Spleen (tissue), 11 donors: ENCODE data around the gene NXN. TPM values are rescaled to one million over a fixed set of nuclear protein-coding genes. Genes with fewer than 3 reads are reported as not detected.

ENCODE experiments used
- DNase-seq: peaks from one replicate; pipeline ENCODE4 v3.0.0-alpha.2; 2020
- H3K27ac ChIP-seq, 8 donors: fragments of 200-600 bp; sonication (generic) in 7 of 8; 1 replicate in 4 of 8; 2 replicates in 4 of 8; pipeline versions ENCODE4 v1.5.0 to v1.8.0; 2016 to 2021; ENCODE audit warnings: inconsistent platforms in 4 of 8, mild to moderate bottlenecking in 4 of 8, moderate library complexity in 1 of 8
- H3K27me3 ChIP-seq, 7 donors: fragments of 200-600 bp; sonication (generic) in 6 of 7; replicated peaks in 1 of 7; 1 replicate in 4 of 7; 2 replicates in 3 of 7; pipeline versions ENCODE4 v1.5.0 to v1.8.0; 2016 to 2021; ENCODE audit warnings: inconsistent platforms in 3 of 7, mild to moderate bottlenecking in 1 of 7
- H3K36me3 ChIP-seq, 6 donors: fragments of 200-600 bp; sonication (generic) in 5 of 6; 1 replicate in 4 of 6; 2 replicates in 2 of 6; pipeline versions ENCODE4 v1.5.0 to v1.8.0; 2016 to 2021; ENCODE audit warnings: inconsistent platforms in 2 of 6
- H3K4me1 ChIP-seq, 6 donors: fragments of 200-600 bp; sonication (generic) in 5 of 6; 1 replicate in 3 of 6; 2 replicates in 3 of 6; pipeline versions ENCODE4 v1.5.0 to v1.8.0; 2016 to 2021; ENCODE audit warnings: inconsistent platforms in 3 of 6
- H3K4me3 ChIP-seq, 8 donors: fragments of 200-600 bp; sonication (generic) in 7 of 8; 1 replicate in 4 of 8; 2 replicates in 4 of 8; pipeline versions ENCODE4 v1.5.0 to v1.8.0; 2016 to 2021; ENCODE audit warnings: inconsistent platforms in 4 of 8, mild to moderate bottlenecking in 4 of 8, moderate library complexity in 2 of 8
- H3K9me3 ChIP-seq, 8 donors: fragments of 200-600 bp; sonication (generic) in 7 of 8; 1 replicate in 4 of 8; 2 replicates in 4 of 8; pipeline versions ENCODE4 v1.5.0 to v1.8.0; 2016 to 2021; ENCODE audit warnings: inconsistent platforms in 4 of 8
- POLR2A ChIP-seq, 3 donors: fragments of 450-650 bp; IDR thresholded peaks; one replicate each; pipeline ENCODE4 v1.5.1; 2017; ENCODE audit warnings: antibody characterized with exemption in 3 of 3, mild to moderate bottlenecking in 1 of 3
- POLR2AphosphoS5 ChIP-seq, 3 donors: sonication (generic); formaldehyde crosslinking; IDR thresholded peaks; one replicate each; pipeline ENCODE4 v1.5.1; 2017; ENCODE audit warnings: antibody characterized with exemption in 3 of 3
- WGBS, 5 donors: extraction: QIAGEN DNeasy Blood & Tissue Kit in 3 of 5; methylation state at CpG; one replicate each; pipeline versions ENCODE4 v1.1.5 to v1.1.7; 2013 to 2018; 5-methylcytosine and 5-hydroxymethylcytosine counted together
- intact Hi-C: fragments of 100-400 bp; cut with DNase I; formaldehyde crosslinking; loops from one replicate; pipeline ENCODE4 v1.15.0; 2023; ENCODE audit warnings: low total_unique reads
- polyA plus RNA-seq, 3 donors: library from polyadenylated mRNA; stranded (reverse); fragments of 200-250 nt; gene quantifications; one replicate each; pipeline ENCODE4 v1.2.1, GENCODE V29; 2013
- total RNA-seq, 7 donors: library from RNA; depleted of rRNA in 3 of 7; stranded (reverse); fragments of >200 nt in 3 of 7; fragmentation: NEBNext Ultra II Directional in 4 of 7; extraction: Animal tissue kit (Norgen Biotek cat#: 25700) in 4 of 7; gene quantifications; one replicate each; pipeline versions ENCODE4 v1.1.0 to v1.2.1, GENCODE V29; 2016 to 2021
- TF ChIP-seq, protein P1 (sequence below), 11 experiments: fragments of 200-600 bp in 7 of 11; fragments of 450-650 bp in 4 of 11; sonication (generic) in 4 of 11; IDR thresholded peaks in 8 of 11; conservative IDR thresholded peaks in 3 of 11; 1 replicate in 7 of 11; 2 replicates in 4 of 11; pipeline versions ENCODE4 v1.4.0 to v1.8.0; 2016 to 2021; ENCODE audit warnings: antibody characterized with exemption in 11 of 11, inconsistent platforms in 4 of 11, mild to moderate bottlenecking in 1 of 11
- donor health status: healthy with polysubstance abuse.
- donor health status: DM: no; HTN: no; CAD: no; lungs with moderate emphysema.
- donor health status: DM: no; HTN: no; CAD: no.
- donor health status: Bipolar disorder and iron deficiency.
- donor health status: healthy.
- donor health status: DM: no; HTN: no; CAD: no.
- donor health status: DM: yes; HTN: yes; CAD: no.

Gene NXN
- total and polyA plus RNA-seq, 10 donors: 3.9 to 21.4 (median 10.3) TPM

DNA sequence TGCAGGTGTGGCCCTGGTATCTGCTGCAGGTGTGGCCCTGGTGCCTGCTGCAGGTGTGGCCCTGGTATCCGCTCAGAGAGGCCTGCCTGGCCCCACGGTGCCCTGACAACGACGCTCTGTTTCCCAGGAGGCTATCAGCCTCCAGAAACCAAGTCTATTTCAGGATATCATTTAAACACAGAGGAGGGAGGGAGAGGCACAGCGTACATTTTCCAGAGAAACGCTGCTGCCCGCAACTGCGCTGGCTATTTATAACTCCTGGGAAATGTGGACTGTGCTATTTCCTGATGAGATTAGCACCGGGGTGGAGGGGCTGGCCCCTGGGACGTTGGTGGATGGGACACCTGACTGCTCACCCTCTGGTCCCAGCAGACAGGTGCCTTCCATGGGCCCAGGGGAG is 39.9 kb upstream of the NXN start:
- intact Hi-C loops: no loop called here
- WGBS, 5 donors: 58 to 77% (median 76%) methylated on average over 10 of the region's 10 CpGs
- peaks cover 0 to 88% (median 6%) of the 10 kb centered on the region in 6 donors for H3K36me3 ChIP-seq
- H3K27me3 ChIP-seq: no peaks in the 10 kb centered on the region
- H3K27ac ChIP-seq: no peak overlapping the region
- H3K4me3 ChIP-seq: no peak overlapping the region
- no peak for DNase-seq
- H3K4me1 ChIP-seq: peaks cover 0 to 13% (median 2%) of the 10 kb centered on the region in 6 donors
- H3K9me3 ChIP-seq: no peaks in the 10 kb centered on the region
- TF ChIP-seq, protein P1, sequence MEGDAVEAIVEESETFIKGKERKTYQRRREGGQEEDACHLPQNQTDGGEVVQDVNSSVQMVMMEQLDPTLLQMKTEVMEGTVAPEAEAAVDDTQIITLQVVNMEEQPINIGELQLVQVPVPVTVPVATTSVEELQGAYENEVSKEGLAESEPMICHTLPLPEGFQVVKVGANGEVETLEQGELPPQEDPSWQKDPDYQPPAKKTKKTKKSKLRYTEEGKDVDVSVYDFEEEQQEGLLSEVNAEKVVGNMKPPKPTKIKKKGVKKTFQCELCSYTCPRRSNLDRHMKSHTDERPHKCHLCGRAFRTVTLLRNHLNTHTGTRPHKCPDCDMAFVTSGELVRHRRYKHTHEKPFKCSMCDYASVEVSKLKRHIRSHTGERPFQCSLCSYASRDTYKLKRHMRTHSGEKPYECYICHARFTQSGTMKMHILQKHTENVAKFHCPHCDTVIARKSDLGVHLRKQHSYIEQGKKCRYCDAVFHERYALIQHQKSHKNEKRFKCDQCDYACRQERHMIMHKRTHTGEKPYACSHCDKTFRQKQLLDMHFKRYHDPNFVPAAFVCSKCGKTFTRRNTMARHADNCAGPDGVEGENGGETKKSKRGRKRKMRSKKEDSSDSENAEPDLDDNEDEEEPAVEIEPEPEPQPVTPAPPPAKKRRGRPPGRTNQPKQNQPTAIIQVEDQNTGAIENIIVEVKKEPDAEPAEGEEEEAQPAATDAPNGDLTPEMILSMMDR (IDR thresholded peaks at IDR 0.05 in 8 of 11, conservative IDR thresholded peaks at IDR 0.05 in 3 of 11): no peak
- TF ChIP-seq POLR2AphosphoS5 (IDR thresholded peaks at IDR 0.05) (no peak), POLR2A (IDR thresholded peaks at IDR 0.05) (no peak)

DNA sequence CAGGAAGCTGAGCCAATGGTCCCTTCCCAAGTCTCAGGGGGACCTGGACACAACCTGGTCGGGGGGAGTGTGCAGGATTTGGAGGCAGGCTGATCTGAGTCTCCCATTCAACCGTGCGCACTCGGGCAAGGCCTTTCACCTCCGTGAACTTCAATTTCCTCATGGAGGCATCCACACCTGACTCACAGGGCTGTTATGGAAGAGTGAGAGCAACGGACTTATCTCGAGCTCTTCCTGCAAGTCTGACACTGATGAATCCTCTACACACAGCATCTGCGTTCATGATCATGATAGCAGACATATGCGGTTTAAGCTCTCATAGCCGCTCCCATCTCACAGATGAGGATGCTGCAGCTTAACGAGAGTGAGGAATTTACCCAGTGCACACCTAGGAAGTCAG is 39.0 kb upstream of the NXN start:
- TF ChIP-seq, protein P1 (IDR thresholded peaks at IDR 0.05 in 8 of 11, conservative IDR thresholded peaks at IDR 0.05 in 3 of 11): no peak
- no peak for TF ChIP-seq POLR2A (IDR thresholded peaks at IDR 0.05)
- TF ChIP-seq POLR2AphosphoS5 (IDR thresholded peaks at IDR 0.05): no peak
- Histone ChIP-seq H3K4me1 (peaks cover 0 to 12% (median 2%) of the 10 kb centered on the region in 6 donors), H3K27me3 (no peaks in the 10 kb centered on the region), H3K36me3 (peaks cover 0 to 81% (median 8%) of the 10 kb centered on the region in 6 donors), H3K4me3 (no peak overlapping the region), H3K9me3 (no peaks in the 10 kb centered on the region), H3K27ac (no peak overlapping the region)
- intact Hi-C loops: no loop called here
- DNase-seq: no peak
- WGBS, 5 donors: 84 to 97% (median 90%) methylated on average over 10 to 11 of the region's 11 CpGs

DNA sequence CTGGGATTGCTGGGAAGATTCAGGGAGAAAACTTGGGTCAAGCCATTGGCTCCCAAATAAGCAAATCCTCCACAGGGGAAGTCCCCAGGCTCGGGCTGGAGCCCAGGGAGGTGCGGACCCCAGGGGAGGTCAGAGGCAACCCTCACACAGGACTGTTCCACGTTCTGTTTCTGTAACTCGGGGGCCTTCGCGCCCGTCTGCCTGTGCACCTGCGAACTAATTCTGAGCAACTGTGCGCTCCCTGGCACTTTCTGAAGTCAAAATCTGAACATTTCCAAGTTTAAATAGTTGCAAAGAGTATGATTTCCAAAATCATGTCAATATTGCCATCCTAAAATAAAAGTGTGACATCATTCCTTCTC is 34.1 kb upstream of the NXN start:
- 84 to 90% (median 89%) methylated on average over 9 of the region's 9 CpGs for WGBS, 5 donors
- peaks cover 0 to 86% (median 41%) of the 10 kb centered on the region in 6 donors for H3K36me3 ChIP-seq
- peaks cover 2 to 22% (median 9%) of the 10 kb centered on the region in 6 donors for H3K4me1 ChIP-seq
- H3K4me3 ChIP-seq: no peak overlapping the region
- TF ChIP-seq POLR2AphosphoS5 (IDR thresholded peaks at IDR 0.05) (no peak), POLR2A (IDR thresholded peaks at IDR 0.05) (no peak)
- TF ChIP-seq, protein P1 (IDR thresholded peaks at IDR 0.05 in 8 of 11, conservative IDR thresholded peaks at IDR 0.05 in 3 of 11): no peak
- intact Hi-C loops: no loop called here
- DNase-seq: no peak
- no peak overlapping the region for H3K27ac ChIP-seq
- H3K9me3 ChIP-seq: no peaks in the 10 kb centered on the region
- H3K27me3 ChIP-seq: no peaks in the 10 kb centered on the region

DNA sequence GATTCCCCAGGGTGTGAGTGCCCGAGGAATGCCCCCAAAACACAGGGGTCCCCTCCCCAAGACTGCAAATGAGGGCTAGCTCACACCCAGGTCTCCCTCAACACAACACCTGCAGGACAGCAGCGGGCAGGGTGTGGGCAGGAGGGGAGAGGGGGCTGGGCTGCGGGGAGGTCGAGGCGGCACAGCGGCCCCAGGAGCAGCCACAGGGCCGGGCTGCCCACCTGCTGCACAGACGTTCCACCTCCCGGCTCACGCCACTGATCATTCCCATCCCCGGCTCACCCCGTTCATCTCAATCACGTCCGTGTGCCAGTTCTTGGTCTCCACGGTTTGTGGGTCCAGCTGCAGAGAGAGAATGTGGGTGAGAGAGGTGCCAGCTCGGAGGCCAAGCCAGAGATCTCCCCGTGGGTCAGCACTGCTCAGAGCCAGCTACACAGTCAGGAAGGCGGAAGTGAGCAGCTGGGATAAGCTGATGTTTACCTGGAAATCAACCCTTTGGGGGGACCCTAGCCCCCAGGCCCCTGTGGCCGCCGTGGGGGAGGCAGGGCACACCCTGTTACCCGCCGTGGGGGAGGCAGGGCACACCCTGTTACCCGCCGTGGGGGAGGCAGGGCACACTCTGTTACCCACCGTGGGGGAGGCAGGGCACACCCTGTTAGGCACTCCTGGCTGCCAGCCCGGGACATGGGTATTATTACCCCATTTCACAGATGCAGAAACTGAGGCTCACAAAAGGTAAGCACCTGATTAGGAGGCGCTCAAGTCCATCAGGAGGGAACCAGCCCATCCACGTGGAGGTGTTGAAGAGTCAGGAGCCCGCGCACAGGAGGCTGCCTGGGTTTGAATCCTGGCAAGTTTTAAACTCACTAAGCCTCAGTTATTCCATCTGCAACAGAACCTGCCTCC is 33.5 kb upstream of the NXN start:
- no peak for TF ChIP-seq POLR2A (IDR thresholded peaks at IDR 0.05)
- TF ChIP-seq, protein P1 (IDR thresholded peaks at IDR 0.05 in 8 of 11, conservative IDR thresholded peaks at IDR 0.05 in 3 of 11): no peak
- no peak for TF ChIP-seq POLR2AphosphoS5 (IDR thresholded peaks at IDR 0.05)
- H3K36me3 ChIP-seq: peaks cover 0 to 87% (median 46%) of the 10 kb centered on the region in 6 donors
- peak; percentile 58 for DNase-seq
- no peaks in the 10 kb centered on the region for H3K27me3 ChIP-seq
- H3K4me3 ChIP-seq: no peak overlapping the region
- no peak overlapping the region for H3K27ac ChIP-seq
- intact Hi-C loops: no loop called here
- peaks cover 2 to 27% (median 9%) of the 10 kb centered on the region in 6 donors for H3K4me1 ChIP-seq
- no peaks in the 10 kb centered on the region for H3K9me3 ChIP-seq
- WGBS, 5 donors: 84 to 91% (median 88%) methylated on average over 25 to 30 of the region's 30 CpGs
